Ishikawa (cell line): ENCODE measurements around the gene SEMA3B.

Experiments
- CEBPB ChIP-seq: IDR thresholded peaks from 2 replicates; pipeline ENCODE4 v1.6.1; 2012
- CREB1 ChIP-seq: IDR thresholded peaks from 2 replicates; pipeline ENCODE4 v1.6.1; 2012; ENCODE audit warnings: low read depth
- EGR1 ChIP-seq: IDR thresholded peaks from 2 replicates; pipeline ENCODE4 v1.6.1; 2012
- EP300 ChIP-seq: IDR thresholded peaks from 2 replicates; pipeline ENCODE4 v1.6.1; 2012; ENCODE audit warnings: borderline replicate concordance
- FOXM1 ChIP-seq: IDR thresholded peaks from 2 replicates; pipeline ENCODE4 v1.6.1; 2012; ENCODE audit warnings: low read depth, borderline replicate concordance
- NFIC ChIP-seq: IDR thresholded peaks from 2 replicates; pipeline ENCODE4 v1.6.1; 2012
- RAD21 ChIP-seq: IDR thresholded peaks from 2 replicates; pipeline ENCODE4 v1.6.1; 2012; ENCODE audit warnings: low read depth
- TAF1 ChIP-seq: IDR thresholded peaks from 2 replicates; pipeline ENCODE4 v1.6.1; 2012; ENCODE audit warnings: low read depth, mild to moderate bottlenecking
- TCF12 ChIP-seq: IDR thresholded peaks from 2 replicates; pipeline ENCODE4 v1.6.1; 2012; ENCODE audit warnings: low read depth
- YY1 ChIP-seq: IDR thresholded peaks from 2 replicates; pipeline ENCODE4 v1.6.1; 2012; ENCODE audit warnings: low read depth
- ZBTB7A ChIP-seq: IDR thresholded peaks from 2 replicates; pipeline ENCODE4 v1.6.1; 2012; ENCODE audit warnings: low read depth
- TF ChIP-seq, protein P1 (sequence below): IDR thresholded peaks from 2 replicates; pipeline ENCODE4 v1.6.1; 2012
- TF ChIP-seq, protein P2 (sequence below): IDR thresholded peaks from 2 replicates; pipeline ENCODE4 v1.6.1; 2012
- TF ChIP-seq, protein P3 (sequence below): IDR thresholded peaks from 2 replicates; pipeline ENCODE4 v1.6.1; 2012; ENCODE audit warnings: low read depth, mild to moderate bottlenecking

DNA sequence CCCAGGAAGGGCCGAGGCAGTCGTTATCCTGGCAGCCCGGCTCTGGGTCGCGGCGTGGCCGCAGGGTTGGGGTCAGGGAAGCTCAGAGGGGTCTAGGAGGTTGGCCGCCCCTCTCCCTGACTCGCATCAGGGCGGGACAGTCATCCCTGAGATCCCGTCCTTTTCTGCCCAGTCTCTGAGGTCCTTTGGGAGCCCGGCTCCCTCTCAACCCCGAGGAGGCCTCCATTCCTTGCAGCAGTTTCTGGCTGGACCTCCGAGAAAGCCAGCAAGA, 53.1 kb downstream of the SEMA3B start:
- TF ChIP-seq, protein P1, sequence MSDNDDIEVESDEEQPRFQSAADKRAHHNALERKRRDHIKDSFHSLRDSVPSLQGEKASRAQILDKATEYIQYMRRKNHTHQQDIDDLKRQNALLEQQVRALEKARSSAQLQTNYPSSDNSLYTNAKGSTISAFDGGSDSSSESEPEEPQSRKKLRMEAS, result no peak
- TF ChIP-seq CEBPB, result no peak
- TF ChIP-seq, protein P2, sequence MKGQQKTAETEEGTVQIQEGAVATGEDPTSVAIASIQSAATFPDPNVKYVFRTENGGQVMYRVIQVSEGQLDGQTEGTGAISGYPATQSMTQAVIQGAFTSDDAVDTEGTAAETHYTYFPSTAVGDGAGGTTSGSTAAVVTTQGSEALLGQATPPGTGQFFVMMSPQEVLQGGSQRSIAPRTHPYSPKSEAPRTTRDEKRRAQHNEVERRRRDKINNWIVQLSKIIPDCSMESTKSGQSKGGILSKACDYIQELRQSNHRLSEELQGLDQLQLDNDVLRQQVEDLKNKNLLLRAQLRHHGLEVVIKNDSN, result no peak
- no peak for TF ChIP-seq EP300
- TF ChIP-seq RAD21, result no peak
- TF ChIP-seq TAF1, result no peak
- TF ChIP-seq ZBTB7A, result no peak
- TF ChIP-seq CREB1, result no peak
- TF ChIP-seq, protein P3, sequence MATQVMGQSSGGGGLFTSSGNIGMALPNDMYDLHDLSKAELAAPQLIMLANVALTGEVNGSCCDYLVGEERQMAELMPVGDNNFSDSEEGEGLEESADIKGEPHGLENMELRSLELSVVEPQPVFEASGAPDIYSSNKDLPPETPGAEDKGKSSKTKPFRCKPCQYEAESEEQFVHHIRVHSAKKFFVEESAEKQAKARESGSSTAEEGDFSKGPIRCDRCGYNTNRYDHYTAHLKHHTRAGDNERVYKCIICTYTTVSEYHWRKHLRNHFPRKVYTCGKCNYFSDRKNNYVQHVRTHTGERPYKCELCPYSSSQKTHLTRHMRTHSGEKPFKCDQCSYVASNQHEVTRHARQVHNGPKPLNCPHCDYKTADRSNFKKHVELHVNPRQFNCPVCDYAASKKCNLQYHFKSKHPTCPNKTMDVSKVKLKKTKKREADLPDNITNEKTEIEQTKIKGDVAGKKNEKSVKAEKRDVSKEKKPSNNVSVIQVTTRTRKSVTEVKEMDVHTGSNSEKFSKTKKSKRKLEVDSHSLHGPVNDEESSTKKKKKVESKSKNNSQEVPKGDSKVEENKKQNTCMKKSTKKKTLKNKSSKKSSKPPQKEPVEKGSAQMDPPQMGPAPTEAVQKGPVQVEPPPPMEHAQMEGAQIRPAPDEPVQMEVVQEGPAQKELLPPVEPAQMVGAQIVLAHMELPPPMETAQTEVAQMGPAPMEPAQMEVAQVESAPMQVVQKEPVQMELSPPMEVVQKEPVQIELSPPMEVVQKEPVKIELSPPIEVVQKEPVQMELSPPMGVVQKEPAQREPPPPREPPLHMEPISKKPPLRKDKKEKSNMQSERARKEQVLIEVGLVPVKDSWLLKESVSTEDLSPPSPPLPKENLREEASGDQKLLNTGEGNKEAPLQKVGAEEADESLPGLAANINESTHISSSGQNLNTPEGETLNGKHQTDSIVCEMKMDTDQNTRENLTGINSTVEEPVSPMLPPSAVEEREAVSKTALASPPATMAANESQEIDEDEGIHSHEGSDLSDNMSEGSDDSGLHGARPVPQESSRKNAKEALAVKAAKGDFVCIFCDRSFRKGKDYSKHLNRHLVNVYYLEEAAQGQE, result no peak
- TF ChIP-seq EGR1, result no peak
- no peak for TF ChIP-seq FOXM1
- no peak for TF ChIP-seq NFIC
- TF ChIP-seq TCF12, result no peak
- no peak for TF ChIP-seq YY1
